GM23338 (cell line): ENCODE data around the gene ZCCHC17. TPM values are rescaled to one million over a fixed set of nuclear protein-coding genes. Genes with fewer than 3 reads are reported as not detected.

Source experiments
- ATAC-seq: fragments of 200-7000 bp; cut with Tn5 transposase; 3 replicates; pipeline ENCODE4 v1.9.1; 2020
- DNase-seq: peaks from one replicate; pipeline ENCODE4 v3.0.0-alpha.2; 2015; ENCODE audit warnings: low spot score
- H2AFZ ChIP-seq: fragments of 200-600 bp; sonication (generic); 2 replicates; pipeline ENCODE4 v1.8.0; 2016; ENCODE audit warnings: antibody characterized with exemption, mild to moderate bottlenecking, moderate library complexity
- H3F3A ChIP-seq: fragments of 200-600 bp; sonication (generic); replicated peaks from 2 replicates; pipeline ENCODE4 v1.8.0; 2017; ENCODE audit warnings: antibody characterized with exemption, mixed run types, low read depth
- H3K27ac ChIP-seq: fragments of 200-600 bp; sonication (generic); 2 replicates; pipeline ENCODE4 v1.6.1; 2016; ENCODE audit warnings: low read depth
- H3K27me3 ChIP-seq: fragments of 200-600 bp; sonication (generic); 2 replicates; pipeline ENCODE4 v1.8.0; 2016; ENCODE audit warnings: mild to moderate bottlenecking, mixed run types, moderate library complexity; ENCODE audit not compliant: insufficient read depth
- H3K36me3 ChIP-seq: fragments of 200-600 bp; sonication (generic); 2 replicates; pipeline ENCODE4 v1.8.0; 2016; ENCODE audit warnings: mild to moderate bottlenecking; ENCODE audit not compliant: insufficient read depth
- H3K4me1 ChIP-seq: fragments of 200-600 bp; sonication (generic); 2 replicates; pipeline ENCODE4 v1.8.0; 2016; ENCODE audit warnings: mild to moderate bottlenecking, moderate library complexity; ENCODE audit not compliant: insufficient read depth
- H3K4me2 ChIP-seq: fragments of 200-600 bp; sonication (generic); 2 replicates; pipeline ENCODE4 v1.7.1; 2017; ENCODE audit warnings: mixed run types
- H3K4me3 ChIP-seq: fragments of 200-600 bp; sonication (generic); 2 replicates; pipeline ENCODE4 v1.6.1; 2016; ENCODE audit warnings: mixed run types
- H3K79me2 ChIP-seq: fragments of 200-600 bp; sonication (generic); replicated peaks from 2 replicates; pipeline ENCODE4 v1.8.0; 2017; ENCODE audit warnings: mild to moderate bottlenecking; ENCODE audit not compliant: insufficient read depth
- H3K9me2 ChIP-seq: fragments of 200-600 bp; sonication (generic); 2 replicates; pipeline ENCODE4 v1.8.0; 2017; ENCODE audit not compliant: insufficient read depth
- H4K20me1 ChIP-seq: fragments of 200-600 bp; sonication (generic); replicated peaks from 2 replicates; pipeline ENCODE4 v1.8.0; 2017; ENCODE audit warnings: mild to moderate bottlenecking; ENCODE audit not compliant: insufficient read depth
- H3K27ac Mint-ChIP-seq: 2 replicates; pipeline ENCODE4 v1.8.0; 2020; ENCODE audit warnings: inconsistent platforms, mild to moderate bottlenecking, moderate library complexity, mixed read lengths
- H3K27me3 Mint-ChIP-seq: 3 replicates; pipeline ENCODE4 v1.8.0; 2022; ENCODE audit warnings: low read depth, mild to moderate bottlenecking, moderate library complexity, mixed read lengths, inconsistent platforms; ENCODE audit not compliant: insufficient read depth, poor library complexity
- H3K36me3 Mint-ChIP-seq: 3 replicates; pipeline ENCODE4 v1.8.0; 2021; ENCODE audit warnings: low read depth, mild to moderate bottlenecking, inconsistent platforms, moderate library complexity, mixed read lengths
- H3K4me1 Mint-ChIP-seq: 3 replicates; pipeline ENCODE4 v1.8.0; 2020; ENCODE audit warnings: mild to moderate bottlenecking, inconsistent platforms, mixed read lengths
- H3K4me3 Mint-ChIP-seq: 3 replicates; pipeline ENCODE4 v1.8.0; 2021; ENCODE audit warnings: moderate library complexity, mild to moderate bottlenecking, inconsistent platforms, mixed read lengths
- H3K9me3 Mint-ChIP-seq: 3 replicates; pipeline ENCODE4 v1.8.0; 2020; ENCODE audit warnings: moderate library complexity, mild to moderate bottlenecking, inconsistent platforms, mixed read lengths
- EZH2phosphoT487 ChIP-seq: fragments of 200-600 bp; sonication (generic); IDR thresholded peaks from one replicate; pipeline ENCODE4 v1.8.1; 2018; ENCODE audit warnings: antibody characterized with exemption; ENCODE audit not compliant: unreplicated experiment
- NANOG ChIP-seq: IDR thresholded peaks from 2 replicates; pipeline ENCODE4 v1.6.1; 2016; ENCODE audit warnings: antibody characterized with exemption, borderline replicate concordance
- STAT1 ChIP-seq: IDR thresholded peaks from one replicate; pipeline ENCODE4 v1.6.1; 2016; ENCODE audit warnings: antibody characterized with exemption; ENCODE audit not compliant: unreplicated experiment
- ZNF114 ChIP-seq: fragments of 250-450 bp; sonication (Bioruptor Pico); IDR thresholded peaks from 2 replicates; pipeline ENCODE4 v1.5.0; 2020; ENCODE audit warnings: mild to moderate bottlenecking, moderate library complexity
- ZNF331 ChIP-seq: fragments of 250-450 bp; sonication (Bioruptor Pico); IDR thresholded peaks from 2 replicates; pipeline ENCODE4 v1.5.0; 2020; ENCODE audit warnings: low read depth, mild to moderate bottlenecking, moderate library complexity
- polyA plus RNA-seq: library from polyadenylated mRNA; unstranded; fragments of >200 nt; fragmentation: Nextera tagmentation; extraction: Ambion mirVana; gene quantifications from 2 replicates; pipeline ENCODE4 v1.2.1, GENCODE V29; 2016
- total RNA-seq: library from RNA; depleted of rRNA; stranded (reverse); fragments of >200 nt; shearing (Covaris generic); gene quantifications from 2 replicates; pipeline ENCODE4 v1.2.3, GENCODE V29; 2014
- TF ChIP-seq, protein P1 (sequence below): fragments of 250-450 bp; sonication (Bioruptor Pico); IDR thresholded peaks from 2 replicates; pipeline ENCODE4 v1.5.0; 2020; ENCODE audit warnings: mild to moderate bottlenecking, moderate library complexity

The ZCCHC17 gene
- total and polyA plus RNA-seq, 2 experiments from 2014 or later = 40.1 to 134 TPM

DNA sequence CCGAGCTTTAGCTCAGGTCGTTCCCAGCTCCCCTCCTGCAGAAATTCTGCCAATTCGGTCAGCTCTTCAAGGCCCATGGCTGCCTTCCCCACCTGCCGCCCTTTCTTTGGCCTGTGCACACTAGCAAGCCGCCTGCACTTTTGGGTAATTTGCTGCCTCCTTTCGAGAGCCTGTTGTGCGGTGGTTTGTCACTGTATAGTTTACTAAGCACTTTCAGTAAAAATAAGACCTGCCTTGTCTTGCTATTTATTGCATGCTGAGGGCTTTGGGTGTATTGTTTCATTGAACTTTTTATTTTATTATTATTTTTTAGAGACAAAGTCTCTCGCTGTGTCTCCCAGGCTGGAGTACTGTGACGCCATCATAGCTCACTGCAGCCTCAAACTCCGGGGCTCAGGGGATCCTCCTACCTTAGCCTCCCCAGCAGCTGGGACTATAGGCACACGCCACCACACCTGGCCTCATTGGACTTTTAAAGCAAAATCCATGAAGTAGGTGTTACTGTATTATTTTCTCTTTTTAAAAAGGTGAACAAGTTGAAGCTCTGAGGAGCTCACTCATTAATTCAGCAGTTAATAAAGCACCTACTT lies 77.2 kb downstream of the ZCCHC17 start:
- TF ChIP-seq ZNF331 (CRISPR knock-in tag) (no peak), NANOG (no peak)
- TF ChIP-seq, protein P1, sequence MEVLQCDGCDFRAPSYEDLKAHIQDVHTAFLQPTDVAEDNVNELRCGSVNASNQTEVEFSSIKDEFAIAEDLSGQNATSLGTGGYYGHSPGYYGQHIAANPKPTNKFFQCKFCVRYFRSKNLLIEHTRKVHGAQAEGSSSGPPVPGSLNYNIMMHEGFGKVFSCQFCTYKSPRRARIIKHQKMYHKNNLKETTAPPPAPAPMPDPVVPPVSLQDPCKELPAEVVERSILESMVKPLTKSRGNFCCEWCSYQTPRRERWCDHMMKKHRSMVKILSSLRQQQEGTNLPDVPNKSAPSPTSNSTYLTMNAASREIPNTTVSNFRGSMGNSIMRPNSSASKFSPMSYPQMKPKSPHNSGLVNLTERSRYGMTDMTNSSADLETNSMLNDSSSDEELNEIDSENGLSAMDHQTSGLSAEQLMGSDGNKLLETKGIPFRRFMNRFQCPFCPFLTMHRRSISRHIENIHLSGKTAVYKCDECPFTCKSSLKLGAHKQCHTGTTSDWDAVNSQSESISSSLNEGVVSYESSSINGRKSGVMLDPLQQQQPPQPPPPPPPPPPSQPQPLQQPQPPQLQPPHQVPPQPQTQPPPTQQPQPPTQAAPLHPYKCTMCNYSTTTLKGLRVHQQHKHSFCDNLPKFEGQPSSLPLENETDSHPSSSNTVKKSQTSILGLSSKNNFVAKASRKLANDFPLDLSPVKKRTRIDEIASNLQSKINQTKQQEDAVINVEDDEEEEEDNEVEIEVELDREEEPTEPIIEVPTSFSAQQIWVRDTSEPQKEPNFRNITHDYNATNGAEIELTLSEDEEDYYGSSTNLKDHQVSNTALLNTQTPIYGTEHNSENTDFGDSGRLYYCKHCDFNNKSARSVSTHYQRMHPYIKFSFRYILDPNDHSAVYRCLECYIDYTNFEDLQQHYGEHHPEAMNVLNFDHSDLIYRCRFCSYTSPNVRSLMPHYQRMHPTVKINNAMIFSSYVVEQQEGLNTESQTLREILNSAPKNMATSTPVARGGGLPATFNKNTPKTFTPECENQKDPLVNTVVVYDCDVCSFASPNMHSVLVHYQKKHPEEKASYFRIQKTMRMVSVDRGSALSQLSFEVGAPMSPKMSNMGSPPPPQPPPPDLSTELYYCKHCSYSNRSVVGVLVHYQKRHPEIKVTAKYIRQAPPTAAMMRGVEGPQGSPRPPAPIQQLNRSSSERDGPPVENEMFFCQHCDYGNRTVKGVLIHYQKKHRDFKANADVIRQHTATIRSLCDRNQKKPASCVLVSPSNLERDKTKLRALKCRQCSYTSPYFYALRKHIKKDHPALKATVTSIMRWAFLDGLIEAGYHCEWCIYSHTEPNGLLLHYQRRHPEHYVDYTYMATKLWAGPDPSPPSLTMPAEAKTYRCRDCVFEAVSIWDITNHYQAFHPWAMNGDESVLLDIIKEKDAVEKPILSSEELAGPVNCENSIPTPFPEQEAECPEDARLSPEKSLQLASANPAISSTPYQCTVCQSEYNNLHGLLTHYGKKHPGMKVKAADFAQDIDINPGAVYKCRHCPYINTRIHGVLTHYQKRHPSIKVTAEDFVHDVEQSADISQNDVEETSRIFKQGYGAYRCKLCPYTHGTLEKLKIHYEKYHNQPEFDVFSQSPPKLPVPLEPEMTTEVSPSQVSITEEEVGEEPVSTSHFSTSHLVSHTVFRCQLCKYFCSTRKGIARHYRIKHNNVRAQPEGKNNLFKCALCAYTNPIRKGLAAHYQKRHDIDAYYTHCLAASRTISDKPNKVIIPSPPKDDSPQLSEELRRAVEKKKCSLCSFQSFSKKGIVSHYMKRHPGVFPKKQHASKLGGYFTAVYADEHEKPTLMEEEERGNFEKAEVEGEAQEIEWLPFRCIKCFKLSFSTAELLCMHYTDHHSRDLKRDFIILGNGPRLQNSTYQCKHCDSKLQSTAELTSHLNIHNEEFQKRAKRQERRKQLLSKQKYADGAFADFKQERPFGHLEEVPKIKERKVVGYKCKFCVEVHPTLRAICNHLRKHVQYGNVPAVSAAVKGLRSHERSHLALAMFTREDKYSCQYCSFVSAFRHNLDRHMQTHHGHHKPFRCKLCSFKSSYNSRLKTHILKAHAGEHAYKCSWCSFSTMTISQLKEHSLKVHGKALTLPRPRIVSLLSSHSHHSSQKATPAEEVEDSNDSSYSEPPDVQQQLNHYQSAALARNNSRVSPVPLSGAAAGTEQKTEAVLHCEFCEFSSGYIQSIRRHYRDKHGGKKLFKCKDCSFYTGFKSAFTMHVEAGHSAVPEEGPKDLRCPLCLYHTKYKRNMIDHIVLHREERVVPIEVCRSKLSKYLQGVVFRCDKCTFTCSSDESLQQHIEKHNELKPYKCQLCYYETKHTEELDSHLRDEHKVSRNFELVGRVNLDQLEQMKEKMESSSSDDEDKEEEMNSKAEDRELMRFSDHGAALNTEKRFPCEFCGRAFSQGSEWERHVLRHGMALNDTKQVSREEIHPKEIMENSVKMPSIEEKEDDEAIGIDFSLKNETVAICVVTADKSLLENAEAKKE (CRISPR knock-in tag) = no peak
- H4K20me1 ChIP-seq = no peaks in the 10 kb centered on the region
- no peak for DNase-seq
- H3K9me3 Mint-ChIP-seq = no peaks in the 10 kb centered on the region
- peak overlapping the region; percentile 96 for H3K27ac ChIP-seq
- peaks cover 9% of the 10 kb centered on the region for H3K27me3 Mint-ChIP-seq
- H3K79me2 ChIP-seq = no peaks in the 10 kb centered on the region
- no peak for ATAC-seq
- H3K4me3 Mint-ChIP-seq = peak overlapping the region; percentile 78
- H3K27me3 ChIP-seq = no peaks in the 10 kb centered on the region
- H2AFZ ChIP-seq = peak overlapping the region; percentile 91; the same call in 1 of the 2 replicates
- H3K36me3 Mint-ChIP-seq = no peaks in the 10 kb centered on the region
- H3K9me2 ChIP-seq = no peaks in the 10 kb centered on the region
- H3K4me3 ChIP-seq = peak overlapping the region; percentile 81
- H3K4me2 ChIP-seq = peak overlapping the region; percentile 99
- no peaks in the 10 kb centered on the region for H3K36me3 ChIP-seq
- peaks cover 18% of the 10 kb centered on the region; the same call in 1 of the 2 replicates for H3F3A ChIP-seq
- peak overlapping the region; percentile 94 for H3K27ac Mint-ChIP-seq
- peaks cover 35% of the 10 kb centered on the region for H3K4me1 ChIP-seq
- peaks cover 39% of the 10 kb centered on the region for H3K4me1 Mint-ChIP-seq

DNA sequence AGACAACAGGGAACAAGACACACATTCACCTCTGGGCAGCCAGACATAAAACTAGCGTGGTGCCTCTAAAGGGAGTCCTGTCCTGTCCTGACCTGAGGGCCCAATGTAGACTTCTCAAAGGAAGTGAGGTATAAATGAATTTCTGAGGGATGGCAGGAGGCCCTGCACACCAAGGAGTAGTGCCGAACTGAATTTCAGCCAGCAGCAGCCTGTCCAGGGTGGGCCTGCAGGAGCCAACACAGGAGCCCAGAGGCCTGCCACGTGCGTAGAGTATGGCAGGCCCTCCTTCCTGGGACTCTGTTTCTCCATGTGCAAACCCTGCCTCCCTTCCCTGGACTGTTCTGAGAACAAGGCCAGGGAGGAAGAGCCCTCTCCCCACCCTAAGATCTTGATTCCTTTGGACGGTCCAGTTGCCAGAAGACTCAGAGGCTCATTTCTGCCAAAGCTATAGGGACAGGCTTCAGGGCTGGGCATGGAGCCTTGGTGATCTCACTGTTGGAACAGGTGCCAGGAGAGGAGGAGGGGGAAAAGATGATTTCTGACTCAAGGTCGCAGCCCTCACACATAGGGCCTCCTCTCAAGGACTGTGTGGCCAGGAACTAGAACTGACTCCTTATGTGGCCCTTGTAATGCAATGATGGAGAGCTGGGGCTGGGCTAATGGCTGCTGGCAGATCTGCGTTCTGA lies 77.8 kb downstream of the ZCCHC17 start:
- Histone ChIP-seq H4K20me1 (no peaks in the 10 kb centered on the region), H3K9me2 (no peaks in the 10 kb centered on the region), H3K79me2 (no peaks in the 10 kb centered on the region), H3K36me3 (no peaks in the 10 kb centered on the region), H3K27ac (no peak overlapping the region), H3K4me3 (peak overlapping the region; percentile 81; the same call in 1 of the 2 replicates), H3K4me1 (peaks cover 35% of the 10 kb centered on the region), H3F3A (peaks cover 18% of the 10 kb centered on the region; the same call in 1 of the 2 replicates), H3K27me3 (no peaks in the 10 kb centered on the region), H3K4me2 (peak overlapping the region; percentile 99), H2AFZ (no peak overlapping the region)
- Mint-ChIP-seq H3K4me3 (no peak overlapping the region), H3K27ac (no peak overlapping the region), H3K36me3 (no peaks in the 10 kb centered on the region), H3K27me3 (peaks cover 9% of the 10 kb centered on the region), H3K9me3 (no peaks in the 10 kb centered on the region), H3K4me1 (peaks cover 39% of the 10 kb centered on the region)
- DNase-seq (no peak), ATAC-seq (no peak)
- TF ChIP-seq EZH2phosphoT487 (no peak), ZNF114 (no peak), STAT1 (no peak)
